ENCODE measurements around the gene PPP1R15B.

DNA sequence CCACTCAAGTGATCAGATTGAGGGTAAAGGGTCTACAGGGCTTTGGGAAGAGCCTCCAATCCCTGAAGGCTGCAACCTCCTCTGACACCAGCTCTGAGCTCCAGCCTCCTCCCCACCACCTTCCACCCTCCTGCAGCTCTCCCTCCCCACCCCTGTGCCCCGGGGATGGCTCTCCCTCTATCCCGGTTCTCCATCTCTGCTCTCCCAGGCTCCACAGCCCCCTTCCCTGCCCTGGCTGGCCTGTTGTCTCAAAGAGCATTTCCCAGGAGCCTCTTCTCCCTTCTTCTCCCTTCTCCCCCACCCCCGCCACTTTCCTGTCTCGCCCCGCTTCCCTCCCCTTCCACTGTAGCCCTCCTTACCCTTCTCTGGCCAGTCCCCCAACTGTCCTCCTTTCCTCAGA, 53.0 kb downstream of the PPP1R15B start:
- TF ChIP-seq CTCF (IDR thresholded peaks at IDR 0.05) (no peak), POLR2A (IDR thresholded peaks at IDR 0.05) (no peak), EP300 (IDR thresholded peaks at IDR 0.05) (no peak), POLR2AphosphoS5 (IDR thresholded peaks at IDR 0.05) (no peak)
